ENCODE measurements around the gene IFNAR1. TPM values are rescaled to one million over a fixed set of nuclear protein-coding genes. Genes with fewer than 3 reads are reported as not detected.
A peak's percentile ranks its signal among the peaks of the same experiment; 100 is the strongest.
"Not testable (repeated sequence)": the region's sequence is repeated elsewhere in the genome, so short reads cannot be mapped to it uniquely, and the experiment has no call there.

IFNAR1 gene
- total RNA-seq, 2 experiments from 2014 or later, result 26.2 to 30.8 TPM

DNA sequence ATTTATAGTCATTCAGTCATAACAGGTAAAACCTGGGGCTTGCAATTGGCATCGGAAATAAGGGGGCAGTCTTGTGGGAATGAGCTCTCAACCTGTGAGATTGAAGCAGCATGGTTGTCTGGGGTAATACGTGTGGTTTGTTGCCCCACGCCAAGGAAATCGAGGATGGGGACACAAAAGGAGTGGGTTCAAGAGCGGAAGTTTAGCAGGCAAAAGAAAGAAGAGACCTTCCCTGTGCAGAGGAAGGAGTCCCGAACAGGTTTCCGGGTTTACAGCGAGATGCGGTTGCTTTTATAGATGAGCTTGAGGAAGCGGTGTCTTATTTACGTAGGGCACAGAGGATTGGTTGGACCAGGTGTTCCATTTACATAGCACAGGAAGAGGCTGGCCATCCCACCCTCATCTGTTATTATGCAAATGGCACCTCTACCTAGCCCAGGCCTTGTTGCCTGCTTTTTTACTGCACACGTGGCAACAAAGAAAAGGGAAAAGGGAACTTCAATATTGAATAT, 37.3 kb downstream of the IFNAR1 start:
- DNase-seq, result peak; percentile 80
- H3K9me3 Mint-ChIP-seq (ENCODE audit: low read depth), result peaks cover 4% of the 10 kb centered on the region

DNA sequence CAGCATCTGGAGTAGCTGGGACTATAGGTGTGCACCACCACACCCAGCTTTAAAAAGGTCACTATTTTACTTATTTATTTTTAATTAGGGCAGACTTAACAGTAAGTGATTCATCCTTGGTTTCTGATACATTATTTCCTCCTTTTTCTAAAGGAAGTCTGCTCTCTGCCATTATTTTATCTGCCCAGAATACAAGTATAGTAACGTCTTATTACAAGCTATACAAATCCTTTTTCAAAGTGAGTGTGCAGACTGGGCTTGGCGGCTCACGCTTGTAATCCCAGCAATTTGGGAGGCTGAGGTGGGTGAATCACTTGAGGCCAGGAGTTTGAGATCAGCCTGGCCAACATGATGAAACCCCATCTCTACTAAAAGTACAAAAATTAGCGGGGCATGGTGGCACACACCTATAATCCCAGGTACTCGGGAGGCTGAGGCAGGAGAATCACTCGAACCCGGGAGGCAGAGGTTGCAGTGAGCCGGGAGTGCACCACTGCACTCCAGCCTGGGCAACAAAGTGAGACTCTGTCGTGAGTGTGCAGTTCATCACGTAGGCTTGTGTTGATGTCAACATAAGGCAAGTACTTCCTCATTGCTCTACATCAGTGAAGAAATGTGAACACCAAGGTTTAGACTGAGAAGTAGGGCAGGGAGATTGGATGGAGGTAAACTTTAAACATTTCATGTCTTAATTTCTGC, 39.3 kb downstream of the IFNAR1 start:
- H3K36me3 Mint-ChIP-seq, result peaks cover 24% of the 10 kb centered on the region
- not testable (repeated sequence) for H3K27me3 Mint-ChIP-seq, H3K27ac Mint-ChIP-seq, ATAC-seq, H3K4me3 Mint-ChIP-seq, DNase-seq
- CTCF ChIA-PET, result interaction anchor here (0.7 to 1.4 kb wide), 5 partner anchors 23 to 167 kb away, joined by 3 read pairs; no protein-coding TSS in a partner anchor
- peaks cover 22% of the 10 kb centered on the region for H3K4me1 Mint-ChIP-seq
- H3K9me3 Mint-ChIP-seq (ENCODE audit: low read depth), result peaks cover 15% of the 10 kb centered on the region

More for the DNA sequence above, 37.3 kb downstream of the IFNAR1 start:
- CTCF ChIA-PET, result interaction anchor here (0.6 to 5.6 kb wide), 39 partner anchors 8 to 588 kb away, joined by 3 to 62 read pairs (median 7); partner anchors contain the start of genes IFNAR1, IL10RB and TMEM50B
- Mint-ChIP-seq H3K4me1 (peaks cover 19% of the 10 kb centered on the region), H3K36me3 (peaks cover 13% of the 10 kb centered on the region), H3K27ac (peak overlapping the region; percentile 91), H3K4me3 (peak overlapping the region; percentile 71), H3K27me3 (peaks cover 2% of the 10 kb centered on the region)
- peak; percentile 78 for ATAC-seq

- H3K36me3 Mint-ChIP-seq, result peaks cover 24% of the 10 kb centered on the region
- H3K4me3 Mint-ChIP-seq, result no peak overlapping the region
- no peak for ATAC-seq
- H3K4me1 Mint-ChIP-seq, result peaks cover 22% of the 10 kb centered on the region
- CTCF ChIA-PET, result interaction anchor here (0.6 to 1.5 kb wide), 2 partner anchors 15 to 80 kb away, joined by 3 to 4 read pairs; no protein-coding TSS in a partner anchor
- H3K9me3 Mint-ChIP-seq (ENCODE audit: low read depth), result peaks cover 17% of the 10 kb centered on the region
- peaks cover 2% of the 10 kb centered on the region for H3K27me3 Mint-ChIP-seq
- no peak overlapping the region for H3K27ac Mint-ChIP-seq
- DNase-seq, result no peak
Measured at GRCh38 chr21:33364830-33365229, 40.1 kb downstream of the IFNAR1 start.

- peaks cover 20% of the 10 kb centered on the region for H3K9me3 Mint-ChIP-seq (ENCODE audit: low read depth)
- H3K27me3 Mint-ChIP-seq, result peaks cover 13% of the 10 kb centered on the region
- DNase-seq (no peak), ATAC-seq (no peak)
- H3K4me3 Mint-ChIP-seq, result no peak overlapping the region
- H3K36me3 Mint-ChIP-seq, result peaks cover 23% of the 10 kb centered on the region
- CTCF ChIA-PET, result interaction anchor here (1.4 to 2.6 kb wide), 3 partner anchors 8 to 168 kb away, joined by 4 to 8 read pairs (median 5); no protein-coding TSS in a partner anchor
- H3K4me1 Mint-ChIP-seq, result peaks cover 6% of the 10 kb centered on the region
- H3K27ac Mint-ChIP-seq, result peak overlapping the region; percentile 33
Measured at GRCh38 chr21:33367309-33367973, 42.7 kb downstream of the IFNAR1 start.

DNA sequence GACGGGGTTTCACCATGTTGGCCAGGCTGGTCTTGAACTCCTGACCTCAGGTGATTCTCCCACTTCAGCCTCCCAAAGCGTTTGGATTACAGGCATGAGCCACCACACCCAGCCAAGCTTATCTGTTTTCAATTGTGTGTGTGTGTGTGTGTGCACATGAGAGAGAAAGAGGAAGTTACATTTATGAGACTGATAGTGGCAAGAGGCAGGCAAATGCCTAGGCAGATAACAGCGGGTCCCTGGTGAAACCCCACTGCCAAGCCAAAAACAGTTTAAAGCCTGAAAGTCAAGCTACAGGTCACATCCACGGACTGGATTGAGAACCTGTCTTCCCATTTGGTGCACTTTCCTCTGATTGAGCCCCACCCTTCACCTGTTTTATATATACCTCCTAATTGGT, 43.4 kb downstream of the IFNAR1 start:
- peaks cover 20% of the 10 kb centered on the region for H3K9me3 Mint-ChIP-seq (ENCODE audit: low read depth)
- no peak for DNase-seq
- peaks cover 23% of the 10 kb centered on the region for H3K36me3 Mint-ChIP-seq
- H3K27ac Mint-ChIP-seq, result no peak overlapping the region
- H3K4me1 Mint-ChIP-seq, result peaks cover 2% of the 10 kb centered on the region
- no peak for ATAC-seq
- no peak overlapping the region for H3K4me3 Mint-ChIP-seq
- peaks cover 13% of the 10 kb centered on the region for H3K27me3 Mint-ChIP-seq
- CTCF ChIA-PET, result interaction anchor here (1.5 kb wide), 1 partner anchor 18 kb away, joined by 3 read pairs; no protein-coding TSS in a partner anchor

DNA sequence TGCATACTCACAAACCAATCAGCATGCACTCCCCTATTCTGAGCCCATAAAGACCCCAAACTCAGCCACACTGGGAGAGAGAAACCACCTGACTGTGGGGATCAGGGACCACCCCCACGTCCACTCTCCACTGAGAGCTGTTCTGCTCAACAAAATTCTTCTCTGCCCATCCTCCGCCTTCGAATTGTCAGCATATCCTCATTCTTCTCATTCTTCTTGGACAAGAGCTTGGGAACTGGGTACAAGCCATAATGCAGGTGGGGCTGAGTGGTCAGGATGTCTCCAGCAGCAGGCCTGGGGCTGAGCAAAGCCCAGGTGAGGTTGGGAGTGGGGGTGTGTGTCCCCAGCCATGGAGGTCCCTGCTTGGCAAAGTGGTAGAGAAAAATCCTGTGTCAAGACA, 43.8 kb downstream of the IFNAR1 start:
- no peak overlapping the region for H3K4me3 Mint-ChIP-seq
- peaks cover 2% of the 10 kb centered on the region for H3K4me1 Mint-ChIP-seq
- peak overlapping the region; percentile 28 for H3K27ac Mint-ChIP-seq
- no peak for ATAC-seq
- H3K27me3 Mint-ChIP-seq, result peaks cover 15% of the 10 kb centered on the region
- H3K36me3 Mint-ChIP-seq, result peaks cover 23% of the 10 kb centered on the region
- DNase-seq, result no peak
- H3K9me3 Mint-ChIP-seq (ENCODE audit: low read depth), result peaks cover 20% of the 10 kb centered on the region
- CTCF ChIA-PET, result interaction anchor here (1.4 to 1.5 kb wide), 2 partner anchors 14 to 19 kb away, joined by 3 read pairs; no protein-coding TSS in a partner anchor

GRCh38 chr21:33369586-33369985, 44.8 kb downstream of the IFNAR1 start:
- H3K27me3 Mint-ChIP-seq, result peaks cover 25% of the 10 kb centered on the region
- H3K4me3 Mint-ChIP-seq, result no peak overlapping the region
- H3K9me3 Mint-ChIP-seq (ENCODE audit: low read depth), result peaks cover 20% of the 10 kb centered on the region
- H3K27ac Mint-ChIP-seq, result no peak overlapping the region
- CTCF ChIA-PET, result interaction anchor here (0.7 to 1.5 kb wide), 4 partner anchors 8 to 170 kb away, joined by 3 to 8 read pairs (median 3); no protein-coding TSS in a partner anchor
- H3K4me1 Mint-ChIP-seq, result peaks cover 2% of the 10 kb centered on the region
- H3K36me3 Mint-ChIP-seq, result peaks cover 22% of the 10 kb centered on the region
- no peak for ATAC-seq
- no peak for DNase-seq

GRCh38 chr21:33370305-33370704, 45.5 kb downstream of the IFNAR1 start:
- H3K4me3 Mint-ChIP-seq, result no peak overlapping the region
- CTCF ChIA-PET, result interaction anchor here (0.7 to 0.9 kb wide), 4 partner anchors 9 to 171 kb away, joined by 3 to 8 read pairs (median 4); no protein-coding TSS in a partner anchor

GRCh38 chr21:33371366-33371765, 46.6 kb downstream of the IFNAR1 start:
- no peak for ATAC-seq
- H3K27ac Mint-ChIP-seq, result no peak overlapping the region
- CTCF ChIA-PET, result interaction anchor here (0.7 to 1.6 kb wide), 5 partner anchors 10 to 174 kb away, joined by 3 to 7 read pairs (median 3); no protein-coding TSS in a partner anchor
- DNase-seq, result no peak
- peaks cover 36% of the 10 kb centered on the region for H3K27me3 Mint-ChIP-seq
- no peak overlapping the region for H3K4me3 Mint-ChIP-seq
- H3K9me3 Mint-ChIP-seq (ENCODE audit: low read depth), result peaks cover 19% of the 10 kb centered on the region
- H3K4me1 Mint-ChIP-seq, result peaks cover 12% of the 10 kb centered on the region
- H3K36me3 Mint-ChIP-seq, result peaks cover 20% of the 10 kb centered on the region

More at GRCh38 chr21:33370305-33370704, 45.5 kb downstream of the IFNAR1 start:
- peaks cover 30% of the 10 kb centered on the region for H3K27me3 Mint-ChIP-seq
- no peak for DNase-seq
- H3K9me3 Mint-ChIP-seq (ENCODE audit: low read depth), result peaks cover 20% of the 10 kb centered on the region
- ATAC-seq, result no peak
- peaks cover 7% of the 10 kb centered on the region for H3K4me1 Mint-ChIP-seq
- no peak overlapping the region for H3K27ac Mint-ChIP-seq
- peaks cover 22% of the 10 kb centered on the region for H3K36me3 Mint-ChIP-seq

- DNase-seq (no peak), ATAC-seq (no peak)
- Mint-ChIP-seq H3K27me3 (peaks cover 43% of the 10 kb centered on the region), H3K9me3 (ENCODE audit: low read depth) (peaks cover 10% of the 10 kb centered on the region), H3K27ac (no peak overlapping the region), H3K4me3 (no peak overlapping the region), H3K4me1 (peaks cover 10% of the 10 kb centered on the region), H3K36me3 (peaks cover 9% of the 10 kb centered on the region)
- CTCF ChIA-PET, result interaction anchor here (0.7 to 1.6 kb wide), 2 partner anchors 175 to 233 kb away, joined by 3 to 7 read pairs; no protein-coding TSS in a partner anchor
Measured at GRCh38 chr21:33372582-33372981, 47.8 kb downstream of the IFNAR1 start.

GRCh38 chr21:33373451-33373850, 48.7 kb downstream of the IFNAR1 start:
- Mint-ChIP-seq H3K36me3 (peaks cover 2% of the 10 kb centered on the region), H3K4me1 (peaks cover 10% of the 10 kb centered on the region), H3K9me3 (ENCODE audit: low read depth) (peaks cover 7% of the 10 kb centered on the region), H3K27me3 (peaks cover 51% of the 10 kb centered on the region), H3K4me3 (no peak overlapping the region), H3K27ac (no peak overlapping the region)
- ATAC-seq (no peak), DNase-seq (no peak)
- CTCF ChIA-PET, result interaction anchor here (0.9 to 8.7 kb wide), 5 partner anchors 12 to 176 kb away, joined by 4 to 62 read pairs (median 5); no protein-coding TSS in a partner anchor

DNA sequence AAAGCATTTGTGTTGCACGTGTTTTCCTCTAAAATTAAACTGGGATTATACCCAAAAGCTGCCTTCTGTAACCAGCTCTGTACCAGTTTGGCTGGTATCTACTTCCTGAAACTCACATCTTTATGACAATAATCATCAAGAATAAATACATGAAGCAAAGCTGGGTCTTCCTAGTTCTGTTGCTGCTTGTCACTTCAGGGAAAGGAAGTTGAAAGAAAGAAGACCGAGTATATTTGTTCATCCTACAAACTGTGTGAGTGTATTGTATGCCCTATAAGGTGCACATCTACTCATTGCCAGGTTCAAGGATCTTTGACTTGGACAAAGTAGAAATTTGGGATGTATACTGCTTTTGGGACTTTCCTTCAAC, 49.3 kb downstream of the IFNAR1 start:
- peaks cover 11% of the 10 kb centered on the region for H3K4me1 Mint-ChIP-seq
- H3K27me3 Mint-ChIP-seq, result peaks cover 56% of the 10 kb centered on the region
- peaks cover 5% of the 10 kb centered on the region for H3K9me3 Mint-ChIP-seq (ENCODE audit: low read depth)
- H3K4me3 Mint-ChIP-seq, result no peak overlapping the region
- DNase-seq, result no peak
- no peaks in the 10 kb centered on the region for H3K36me3 Mint-ChIP-seq
- CTCF ChIA-PET, result interaction anchor here (0.9 to 8.7 kb wide), 5 partner anchors 11 to 177 kb away, joined by 4 to 62 read pairs (median 5); no protein-coding TSS in a partner anchor
- ATAC-seq, result no peak
- H3K27ac Mint-ChIP-seq, result no peak overlapping the region
